NCI-H1417 (cell line): ENCODE data around the gene RSU1.

Experiments used
- DNase-seq, 3 experiments: peaks; one replicate each; lab custom pipeline; 2025; lab: John Stamatoyannopoulos, UW

RSU1 gene

GRCh38 chr10:16822027-16822426 lies 4.8 kb upstream of the RSU1 start:
- no peak for DNase-seq

- no peak for DNase-seq
These were observed 3.2 kb upstream of the RSU1 start for GRCh38 chr10:16820421-16820820.

- DNase-seq = no peak
These were observed 2.8 kb upstream of the RSU1 start for GRCh38 chr10:16820018-16820417.

DNA sequence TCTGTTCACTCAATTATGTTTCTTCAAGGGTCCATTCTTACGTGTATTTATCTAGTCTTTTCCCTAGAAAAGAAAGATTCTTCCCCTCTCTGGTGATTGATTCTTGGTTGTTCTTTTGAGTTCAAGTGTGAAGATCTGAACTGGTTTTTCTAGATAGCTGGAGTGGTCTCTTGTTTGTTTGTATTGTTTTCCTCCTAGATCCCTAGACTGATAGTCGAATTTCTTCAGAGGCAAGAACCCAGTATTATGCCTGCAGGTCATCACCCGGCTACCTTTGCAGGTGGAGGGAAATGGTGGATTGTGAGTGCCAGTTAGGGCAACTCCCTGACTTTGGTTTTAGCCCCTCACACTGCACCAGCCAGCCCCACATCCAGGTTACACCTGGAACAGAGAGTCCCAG lies 2.2 kb upstream of the RSU1 start:
- no peak for DNase-seq

GRCh38 chr10:16819026-16819425 lies 1.8 kb upstream of the RSU1 start:
- DNase-seq = no peak

DNA sequence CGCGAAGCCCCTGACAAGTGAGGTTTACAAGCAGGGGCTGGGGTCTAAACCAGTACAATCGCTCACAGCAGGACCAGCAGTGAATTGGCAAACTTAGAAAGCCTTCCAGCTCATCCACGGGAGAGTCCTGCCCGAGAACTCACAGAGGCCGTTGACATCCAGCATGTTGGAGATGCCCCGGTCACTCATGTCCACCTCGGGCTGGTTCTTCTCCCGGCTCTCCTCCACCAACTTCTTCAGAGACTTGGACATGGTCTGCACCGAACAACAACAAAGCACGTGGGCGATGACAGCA lies 447 bp downstream of the RSU1 start:
- no peak for DNase-seq

DNA sequence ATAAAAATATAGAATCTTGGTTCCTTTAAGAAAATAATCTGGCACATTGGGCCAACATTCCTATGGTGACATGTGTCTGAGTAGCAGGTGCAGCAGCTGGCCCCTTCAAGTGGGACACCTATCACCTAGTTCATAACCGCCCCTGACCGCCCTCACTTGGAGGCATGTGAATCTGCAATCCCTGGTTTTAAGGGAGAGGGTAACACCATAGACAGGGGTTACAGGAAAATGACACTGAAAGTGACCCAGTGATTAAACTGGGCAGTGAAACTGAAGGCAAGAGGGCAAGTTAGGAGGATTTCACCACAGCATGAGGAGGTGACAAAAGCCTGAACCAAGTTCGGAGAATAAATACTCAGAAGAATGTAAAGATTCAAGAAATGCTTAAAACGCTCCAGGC lies 1.1 kb downstream of the RSU1 start:
- DNase-seq = no peak

DNA sequence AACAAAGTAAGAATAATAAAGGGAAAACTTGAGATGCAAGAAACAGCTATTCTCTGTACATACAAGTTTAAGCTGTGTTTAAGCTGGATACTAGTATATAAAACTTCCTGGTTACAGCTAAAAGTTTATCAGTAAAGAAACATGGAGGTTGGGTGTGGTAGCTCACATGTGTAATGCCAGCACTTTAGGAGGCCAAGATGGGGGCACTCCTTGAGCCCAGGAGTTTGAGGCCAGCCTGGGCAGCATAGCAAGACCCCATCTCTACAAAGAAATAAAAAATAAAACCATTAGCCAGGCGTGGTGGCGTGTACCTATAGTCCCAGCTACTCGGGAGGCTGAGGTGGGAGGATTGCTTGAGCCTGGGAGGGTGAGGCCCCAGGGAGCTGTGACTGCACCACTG lies 3.2 kb downstream of the RSU1 start:
- DNase-seq = no peak

DNA sequence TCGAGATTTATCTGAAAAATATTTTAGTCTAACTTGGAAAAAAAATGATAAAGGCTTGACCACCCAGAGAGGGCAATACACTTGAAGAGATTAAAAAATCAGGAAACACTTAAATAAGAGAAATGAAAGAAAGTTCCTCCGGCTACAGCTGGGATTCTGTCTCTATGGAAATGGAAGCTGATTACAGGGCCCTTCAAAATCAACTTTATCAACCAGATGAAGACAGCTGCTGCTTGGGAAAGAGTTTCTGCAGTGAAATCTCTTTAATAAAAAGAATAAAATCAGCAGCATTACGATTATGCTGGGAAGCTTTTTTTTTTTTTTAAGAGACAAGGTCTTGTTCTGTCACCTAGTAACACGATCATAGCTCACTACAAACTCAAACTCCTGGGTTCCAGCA lies 4.5 kb downstream of the RSU1 start:
- DNase-seq = no peak

DNA sequence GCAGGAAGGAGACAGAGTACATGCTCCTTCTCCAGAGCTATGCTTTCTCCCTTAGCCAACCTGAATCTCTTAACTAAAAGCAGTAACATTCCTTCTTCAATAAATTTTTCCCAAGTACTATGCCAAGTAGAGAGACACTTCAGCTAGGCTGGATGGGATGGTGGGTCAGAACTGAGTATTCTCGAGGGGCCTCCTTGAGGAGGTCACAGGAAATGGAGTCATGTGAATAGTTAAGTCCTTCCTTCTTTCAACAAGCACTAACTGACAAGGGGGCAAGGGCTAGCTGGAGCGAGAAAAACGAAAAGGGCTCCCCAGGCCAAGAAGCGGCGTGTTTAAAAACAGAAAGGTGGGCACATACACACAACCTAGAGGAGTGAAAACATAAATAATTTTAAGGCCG lies 5.5 kb downstream of the RSU1 start:
- no peak for DNase-seq

GRCh38 chr10:16811292-16811691 lies 5.9 kb downstream of the RSU1 start:
- DNase-seq = no peak

- DNase-seq = peak in 2 of 3 experiments; percentile 3 to 9
These were observed 8.0 kb downstream of the RSU1 start for GRCh38 chr10:16809074-16809718.

GRCh38 chr10:16804123-16804522 lies 13.1 kb downstream of the RSU1 start:
- DNase-seq = no peak

DNA sequence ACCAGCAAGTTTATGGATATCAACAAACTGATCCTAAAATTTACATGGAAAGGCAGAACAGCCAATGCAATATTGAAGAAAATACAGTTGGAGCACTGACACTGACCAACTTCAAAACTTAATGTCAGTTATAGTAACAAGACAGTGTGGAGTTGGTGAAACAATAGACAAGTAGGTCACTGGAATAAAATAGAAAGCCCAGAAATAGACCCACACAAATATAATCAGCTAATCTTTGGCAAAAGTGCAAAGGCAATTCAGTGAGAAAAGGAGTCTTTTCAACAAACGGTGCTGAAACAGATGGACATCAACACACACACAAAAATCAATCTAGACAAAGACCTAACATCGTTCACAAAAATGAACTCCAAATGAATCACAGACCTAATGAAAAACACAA lies 13.8 kb downstream of the RSU1 start:
- DNase-seq = no peak

DNA sequence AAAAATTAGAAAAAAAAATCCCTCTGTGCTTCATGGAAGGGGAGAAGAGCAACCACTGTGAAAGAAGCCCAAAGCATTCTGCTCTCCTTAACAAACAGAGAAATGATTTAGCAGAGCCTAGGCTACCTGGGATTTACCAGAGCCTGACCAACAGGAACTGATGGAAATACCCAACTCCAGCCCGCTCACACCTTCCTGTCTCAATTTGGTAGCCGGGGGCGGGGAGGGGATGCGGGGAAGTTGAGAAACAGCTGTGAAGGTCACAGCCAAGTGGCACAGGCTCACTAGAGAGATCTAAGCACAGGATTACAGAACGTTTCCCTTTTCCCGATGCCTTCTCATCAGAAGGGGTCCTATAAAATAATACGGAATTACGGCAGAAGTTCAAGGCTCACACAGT lies 17.6 kb downstream of the RSU1 start:
- DNase-seq = no peak

GRCh38 chr10:16798571-16798970 lies 18.7 kb downstream of the RSU1 start:
- DNase-seq = no peak

GRCh38 chr10:16795410-16796073 lies 21.7 kb downstream of the RSU1 start:
- no peak for DNase-seq

DNA sequence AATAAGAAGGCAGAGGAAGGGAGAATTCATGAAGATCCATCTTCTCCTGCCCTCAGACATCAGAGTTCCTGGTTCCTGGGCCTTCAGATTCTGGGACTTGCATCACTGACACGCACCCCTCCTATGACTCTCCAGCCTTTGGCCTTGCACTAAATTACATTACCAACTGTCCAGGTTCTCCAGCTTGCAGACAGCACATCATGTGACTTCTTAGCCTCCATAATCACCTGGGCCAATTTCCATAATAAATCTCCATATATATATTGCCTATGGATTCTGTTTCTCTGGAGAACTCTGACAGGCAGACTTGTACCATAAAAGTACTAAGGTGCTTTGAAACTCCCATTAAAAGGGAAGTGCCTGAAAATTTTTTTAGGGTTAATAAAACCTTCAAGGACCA lies 23.2 kb downstream of the RSU1 start:
- no peak for DNase-seq

DNA sequence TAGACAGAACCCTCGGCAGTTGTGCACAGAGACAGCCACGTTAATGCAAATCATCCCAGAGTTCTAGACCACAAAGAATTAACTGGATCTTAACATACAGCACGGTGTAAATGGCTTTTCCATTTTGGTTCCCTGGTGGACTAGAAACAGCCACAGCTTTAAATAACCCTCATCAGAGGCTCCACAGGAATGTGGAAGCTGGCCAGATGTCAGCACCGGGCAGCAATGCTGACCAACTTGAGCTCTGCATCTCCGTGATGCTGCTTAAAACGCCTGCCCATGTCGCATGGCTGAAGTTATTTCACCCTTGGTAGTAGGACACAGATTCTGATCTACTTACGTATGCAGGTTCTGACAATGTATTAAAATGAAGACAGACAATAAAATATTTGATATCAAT lies 24.5 kb downstream of the RSU1 start:
- DNase-seq = no peak

DNA sequence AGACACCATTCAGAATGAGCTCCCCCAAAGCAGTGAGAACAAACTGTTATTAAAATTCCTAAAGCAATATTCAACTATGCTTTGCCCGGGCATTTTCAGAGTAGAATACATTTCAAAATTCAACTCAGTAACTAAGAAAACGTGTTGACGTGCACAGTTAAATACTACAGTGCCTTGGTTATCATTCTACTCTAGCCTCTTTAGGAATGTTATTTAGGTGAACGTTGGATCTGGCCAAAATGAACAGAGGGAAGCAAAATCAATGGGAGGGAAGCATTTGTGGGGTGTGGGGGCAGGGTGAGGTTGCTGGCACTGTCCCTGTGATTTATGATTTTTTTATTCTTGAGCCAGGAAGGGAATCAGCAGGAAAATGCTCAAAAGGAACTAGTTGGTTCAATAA lies 27.5 kb downstream of the RSU1 start:
- DNase-seq = no peak

DNA sequence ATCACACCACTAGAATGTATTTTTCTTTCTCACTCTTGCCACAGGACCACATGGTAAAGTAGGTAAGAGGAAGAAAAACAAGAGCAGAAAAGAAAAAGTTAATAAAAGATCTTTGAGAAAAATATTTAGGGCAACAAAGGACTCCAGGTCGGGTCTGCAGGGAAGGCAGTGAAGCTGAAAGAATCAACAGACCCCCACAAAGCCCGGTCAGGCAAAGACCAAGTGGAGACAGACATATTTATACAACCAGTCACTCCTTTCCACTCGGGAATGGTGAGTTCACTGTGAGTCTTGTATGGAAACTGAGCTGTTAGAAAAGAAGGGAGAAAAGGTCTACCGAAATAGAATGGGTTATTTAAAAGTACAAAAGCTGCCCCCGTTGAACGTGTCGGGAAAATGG lies 28.0 kb downstream of the RSU1 start:
- no peak for DNase-seq

GRCh38 chr10:16788778-16789177 lies 28.4 kb downstream of the RSU1 start:
- no peak for DNase-seq

DNA sequence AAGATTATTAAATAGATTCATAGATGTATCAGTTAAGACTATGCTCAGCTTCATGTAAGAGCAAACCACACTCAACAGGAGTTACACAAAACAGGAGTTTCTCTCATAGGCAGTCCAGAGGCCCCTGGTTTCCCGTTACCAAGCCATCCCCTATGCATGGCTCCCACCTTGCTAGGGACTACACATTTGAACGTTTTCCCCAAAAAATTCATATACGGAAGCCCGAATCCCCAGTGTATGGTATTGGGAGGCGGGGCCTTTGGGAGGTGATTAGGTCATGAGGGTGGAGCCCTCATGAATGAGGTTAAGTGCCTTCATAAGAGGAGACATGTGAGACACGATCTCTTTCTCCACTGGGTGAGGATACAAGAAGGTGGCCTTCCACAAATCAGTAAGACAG lies 29.1 kb downstream of the RSU1 start:
- DNase-seq = no peak

GRCh38 chr10:16787361-16787791 lies 29.8 kb downstream of the RSU1 start:
- DNase-seq = no peak
